VCaP (cell line): Measurements from ENCODE around the gene PCNX2.
"Not testable (repeated sequence)": the region's sequence is repeated elsewhere in the genome, so short reads cannot be mapped to it uniquely, and the experiment has no call there.

ENCODE experiments used
- H3K27ac ChIP-seq: fragments of 450-650 bp; 2 replicates; pipeline ENCODE4 v1.5.1; 2017
- TF ChIP-seq, protein P1 (sequence below): fragments of 450-650 bp; conservative IDR thresholded peaks from 2 replicates; pipeline ENCODE4 v1.5.1; 2017; ENCODE audit warnings: mild to moderate bottlenecking, moderate library complexity

The PCNX2 gene

GRCh38 chr1:233012021-233012420, 283.5 kb downstream of the PCNX2 start:
- TF ChIP-seq, protein P1, sequence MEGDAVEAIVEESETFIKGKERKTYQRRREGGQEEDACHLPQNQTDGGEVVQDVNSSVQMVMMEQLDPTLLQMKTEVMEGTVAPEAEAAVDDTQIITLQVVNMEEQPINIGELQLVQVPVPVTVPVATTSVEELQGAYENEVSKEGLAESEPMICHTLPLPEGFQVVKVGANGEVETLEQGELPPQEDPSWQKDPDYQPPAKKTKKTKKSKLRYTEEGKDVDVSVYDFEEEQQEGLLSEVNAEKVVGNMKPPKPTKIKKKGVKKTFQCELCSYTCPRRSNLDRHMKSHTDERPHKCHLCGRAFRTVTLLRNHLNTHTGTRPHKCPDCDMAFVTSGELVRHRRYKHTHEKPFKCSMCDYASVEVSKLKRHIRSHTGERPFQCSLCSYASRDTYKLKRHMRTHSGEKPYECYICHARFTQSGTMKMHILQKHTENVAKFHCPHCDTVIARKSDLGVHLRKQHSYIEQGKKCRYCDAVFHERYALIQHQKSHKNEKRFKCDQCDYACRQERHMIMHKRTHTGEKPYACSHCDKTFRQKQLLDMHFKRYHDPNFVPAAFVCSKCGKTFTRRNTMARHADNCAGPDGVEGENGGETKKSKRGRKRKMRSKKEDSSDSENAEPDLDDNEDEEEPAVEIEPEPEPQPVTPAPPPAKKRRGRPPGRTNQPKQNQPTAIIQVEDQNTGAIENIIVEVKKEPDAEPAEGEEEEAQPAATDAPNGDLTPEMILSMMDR, result no peak
- no peak overlapping the region for H3K27ac ChIP-seq

GRCh38 chr1:233010146-233010545, 285.4 kb downstream of the PCNX2 start:
- no peak overlapping the region for H3K27ac ChIP-seq
- TF ChIP-seq, protein P1, result no peak

- TF ChIP-seq, protein P1, result no peak
These were observed 289.0 kb downstream of the PCNX2 start for GRCh38 chr1:233006541-233006973.

GRCh38 chr1:233006108-233006507, 289.4 kb downstream of the PCNX2 start:
- TF ChIP-seq, protein P1, result no peak
- no peak overlapping the region for H3K27ac ChIP-seq

More at GRCh38 chr1:233006541-233006973, 289.0 kb downstream of the PCNX2 start:
- H3K27ac ChIP-seq, result no peak overlapping the region

DNA sequence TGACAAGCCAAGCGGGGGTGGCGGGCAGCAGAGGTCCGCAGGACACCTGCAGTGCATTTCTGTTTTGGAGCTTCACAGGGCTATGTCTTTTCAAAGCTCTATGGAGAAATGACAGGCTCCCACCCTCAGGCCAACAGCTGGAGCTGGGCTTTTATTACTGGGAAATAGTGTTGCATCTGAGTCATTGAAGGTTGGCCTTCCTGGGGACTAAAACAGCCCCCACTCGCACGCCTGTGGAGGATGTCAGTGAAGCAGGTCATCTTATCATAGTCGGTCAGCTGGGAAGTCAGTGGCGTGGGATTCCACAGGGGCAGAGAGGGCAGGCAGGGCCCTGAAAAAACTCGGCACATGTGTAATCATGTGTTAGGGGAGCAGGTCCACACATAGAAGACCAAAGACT, 289.8 kb downstream of the PCNX2 start:
- TF ChIP-seq, protein P1, result no peak
- H3K27ac ChIP-seq, result no peak overlapping the region

- TF ChIP-seq, protein P1, result no peak
These were observed 290.4 kb downstream of the PCNX2 start for GRCh38 chr1:233005156-233005555.

GRCh38 chr1:233004451-233004850, 291.1 kb downstream of the PCNX2 start:
- no peak overlapping the region for H3K27ac ChIP-seq
- TF ChIP-seq, protein P1, result no peak

More at GRCh38 chr1:233005156-233005555, 290.4 kb downstream of the PCNX2 start:
- H3K27ac ChIP-seq, result no peak overlapping the region

DNA sequence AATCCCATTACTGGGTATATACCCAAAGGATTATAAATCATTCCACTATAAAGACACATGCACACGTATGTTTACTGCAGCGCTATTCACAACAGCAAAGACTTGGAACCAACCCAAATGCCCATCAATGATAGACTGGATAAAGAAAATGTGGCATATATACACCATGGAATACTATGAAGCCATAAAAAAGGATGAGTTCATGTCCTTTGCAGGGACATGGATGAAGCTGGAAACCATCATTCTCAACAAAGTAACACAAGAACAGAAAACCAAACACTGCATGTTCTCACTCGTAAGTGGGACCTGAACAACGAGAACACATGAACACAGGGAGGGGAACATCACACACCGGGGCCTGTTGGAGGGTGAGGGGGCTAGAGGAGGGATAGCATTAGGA, 291.9 kb downstream of the PCNX2 start:
- not testable (repeated sequence) for H3K27ac ChIP-seq
